Colonic mucosa (tissue), 4 donors: Measurements from ENCODE around the gene GSG1L. TPM values are rescaled to one million over a fixed set of nuclear protein-coding genes. Genes with fewer than 3 reads are reported as not detected.

ENCODE experiments used
- DNase-seq: peaks from one replicate; pipeline ENCODE4 v3.0.0-alpha.2; 2020
- H3K27ac ChIP-seq: fragments of 200-600 bp; one replicate; pipeline ENCODE4 v1.8.0; 2021
- H3K27me3 ChIP-seq: fragments of 200-600 bp; one replicate; pipeline ENCODE4 v1.8.0; 2021
- H3K36me3 ChIP-seq: fragments of 200-600 bp; one replicate; pipeline ENCODE4 v1.8.0; 2021
- H3K4me1 ChIP-seq: fragments of 200-600 bp; one replicate; pipeline ENCODE4 v1.8.0; 2021; ENCODE audit warnings: mild to moderate bottlenecking
- H3K4me3 ChIP-seq: fragments of 200-600 bp; one replicate; pipeline ENCODE4 v1.8.0; 2021
- H3K9ac ChIP-seq, 2 donors: one replicate each; pipeline ENCODE4 v1.7.0; 2013; ENCODE audit warnings: control low read depth in 2 of 2, low read depth in 2 of 2, low read length in 2 of 2
- H3K9me3 ChIP-seq: fragments of 200-600 bp; one replicate; pipeline ENCODE4 v1.8.0; 2021
- intact Hi-C: fragments of 100-400 bp; cut with DNase I; formaldehyde crosslinking; loops from one replicate; pipeline ENCODE4 v1.14.1; 2022
- total RNA-seq, 2 donors: library from RNA; stranded (reverse); fragmentation: NEBNext Ultra II Directional in 1 of 2; extraction: Animal tissue kit (Norgen Biotek cat#: 25700) in 1 of 2; gene quantifications; one replicate each; pipeline ENCODE4 v1.2.1, GENCODE V29; 2021
- TF ChIP-seq, protein P1 (sequence below): fragments of 200-600 bp; IDR thresholded peaks from one replicate; pipeline ENCODE4 v1.8.0; 2022; ENCODE audit warnings: antibody characterized with exemption, mild to moderate bottlenecking
- donor health status: healthy.
- donor health status: DM: no; HTN: no; CAD: no.
- donor health status: DM: no; HTN: no; CAD: no.

GSG1L gene
- total RNA-seq, 2 donors from 2014 or later: 0.13 to 0.15 TPM

DNA sequence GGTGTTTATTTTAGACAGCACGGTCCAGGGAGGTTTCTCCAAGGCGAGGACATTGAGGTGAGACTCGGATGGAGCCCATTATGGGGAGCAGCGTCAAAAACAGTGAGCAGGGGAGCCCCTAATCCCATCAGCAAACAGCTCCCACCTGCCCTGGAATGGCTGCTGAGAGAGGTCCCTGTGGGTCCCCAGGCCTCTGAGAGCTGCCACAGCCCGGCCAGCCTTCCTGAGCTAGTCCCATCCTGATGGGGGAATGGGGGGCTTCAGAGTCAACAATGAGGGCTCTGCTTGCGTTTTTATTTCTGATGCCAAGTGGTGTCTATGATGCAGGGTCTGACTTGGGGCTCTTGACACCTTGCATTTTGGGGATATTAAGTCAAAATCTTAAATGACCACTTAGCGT lies 128.4 kb downstream of the GSG1L start:
- Histone ChIP-seq H3K4me3 (no peak overlapping the region), H3K9ac (no peak overlapping the region), H3K27ac (no peak overlapping the region), H3K4me1 (no peaks in the 10 kb centered on the region), H3K36me3 (no peaks in the 10 kb centered on the region), H3K27me3 (no peaks in the 10 kb centered on the region), H3K9me3 (no peaks in the 10 kb centered on the region)
- no peak for DNase-seq
- intact Hi-C loops: no loop called here
- TF ChIP-seq, protein P1, sequence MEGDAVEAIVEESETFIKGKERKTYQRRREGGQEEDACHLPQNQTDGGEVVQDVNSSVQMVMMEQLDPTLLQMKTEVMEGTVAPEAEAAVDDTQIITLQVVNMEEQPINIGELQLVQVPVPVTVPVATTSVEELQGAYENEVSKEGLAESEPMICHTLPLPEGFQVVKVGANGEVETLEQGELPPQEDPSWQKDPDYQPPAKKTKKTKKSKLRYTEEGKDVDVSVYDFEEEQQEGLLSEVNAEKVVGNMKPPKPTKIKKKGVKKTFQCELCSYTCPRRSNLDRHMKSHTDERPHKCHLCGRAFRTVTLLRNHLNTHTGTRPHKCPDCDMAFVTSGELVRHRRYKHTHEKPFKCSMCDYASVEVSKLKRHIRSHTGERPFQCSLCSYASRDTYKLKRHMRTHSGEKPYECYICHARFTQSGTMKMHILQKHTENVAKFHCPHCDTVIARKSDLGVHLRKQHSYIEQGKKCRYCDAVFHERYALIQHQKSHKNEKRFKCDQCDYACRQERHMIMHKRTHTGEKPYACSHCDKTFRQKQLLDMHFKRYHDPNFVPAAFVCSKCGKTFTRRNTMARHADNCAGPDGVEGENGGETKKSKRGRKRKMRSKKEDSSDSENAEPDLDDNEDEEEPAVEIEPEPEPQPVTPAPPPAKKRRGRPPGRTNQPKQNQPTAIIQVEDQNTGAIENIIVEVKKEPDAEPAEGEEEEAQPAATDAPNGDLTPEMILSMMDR: no peak

DNA sequence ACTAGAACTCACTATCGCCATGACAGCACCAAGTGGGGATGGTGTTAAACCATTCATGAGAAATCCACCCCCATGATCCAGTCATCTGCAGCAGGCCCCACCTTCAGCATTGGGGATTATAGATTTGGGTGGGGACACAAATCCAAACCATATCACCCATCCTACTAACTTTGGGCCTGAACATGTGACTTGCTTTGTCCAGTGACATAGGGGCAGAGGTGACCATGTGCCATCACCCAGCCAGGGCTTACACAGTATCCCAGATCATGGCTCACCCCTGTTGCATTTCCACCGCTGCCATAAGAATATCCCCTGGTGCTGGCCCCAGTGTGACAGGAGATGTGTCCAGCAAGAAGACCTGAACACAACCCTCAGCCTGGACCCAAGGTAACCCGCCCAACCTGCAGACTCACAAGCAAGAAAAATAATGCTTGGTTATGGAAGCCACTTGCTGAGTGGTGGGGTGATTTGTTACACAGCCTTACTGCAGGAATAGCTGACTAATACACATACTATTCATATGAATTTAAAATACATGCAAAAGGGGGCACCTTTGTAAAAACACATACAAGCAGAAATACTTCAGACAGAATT lies 130.9 kb downstream of the GSG1L start:
- H3K9me3 ChIP-seq: no peaks in the 10 kb centered on the region
- H3K27ac ChIP-seq: no peak overlapping the region
- no peaks in the 10 kb centered on the region for H3K36me3 ChIP-seq
- no peak for DNase-seq
- no peak overlapping the region for H3K9ac ChIP-seq
- TF ChIP-seq, protein P1: no peak
- no peaks in the 10 kb centered on the region for H3K27me3 ChIP-seq
- no peak overlapping the region for H3K4me3 ChIP-seq
- intact Hi-C loops: no loop called here
- no peaks in the 10 kb centered on the region for H3K4me1 ChIP-seq

DNA sequence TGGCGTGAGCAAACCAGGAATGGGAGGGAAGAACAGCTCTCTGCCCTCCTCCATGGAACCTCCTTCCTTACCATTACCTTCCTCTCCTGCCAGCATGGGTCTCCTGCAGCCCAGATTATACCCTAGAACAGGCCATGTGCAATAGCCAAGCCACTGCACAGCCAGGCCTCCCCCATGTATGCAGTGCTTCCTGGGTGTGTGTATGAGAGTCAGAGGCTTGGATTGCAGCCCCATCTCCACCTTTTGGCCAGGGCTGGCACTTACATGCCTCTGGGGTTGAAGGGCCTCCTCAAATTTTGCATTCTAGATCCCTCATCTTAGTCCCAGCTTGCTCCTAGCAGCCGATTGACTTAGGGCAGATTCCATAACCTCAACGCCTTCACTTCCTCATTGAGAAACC lies 133.7 kb downstream of the GSG1L start:
- no peak for DNase-seq
- Histone ChIP-seq H3K9ac (no peak overlapping the region), H3K9me3 (no peaks in the 10 kb centered on the region), H3K4me1 (no peaks in the 10 kb centered on the region), H3K27me3 (no peaks in the 10 kb centered on the region), H3K36me3 (no peaks in the 10 kb centered on the region), H3K4me3 (no peak overlapping the region), H3K27ac (no peak overlapping the region)
- intact Hi-C loops: no loop called here
- TF ChIP-seq, protein P1: no peak

DNA sequence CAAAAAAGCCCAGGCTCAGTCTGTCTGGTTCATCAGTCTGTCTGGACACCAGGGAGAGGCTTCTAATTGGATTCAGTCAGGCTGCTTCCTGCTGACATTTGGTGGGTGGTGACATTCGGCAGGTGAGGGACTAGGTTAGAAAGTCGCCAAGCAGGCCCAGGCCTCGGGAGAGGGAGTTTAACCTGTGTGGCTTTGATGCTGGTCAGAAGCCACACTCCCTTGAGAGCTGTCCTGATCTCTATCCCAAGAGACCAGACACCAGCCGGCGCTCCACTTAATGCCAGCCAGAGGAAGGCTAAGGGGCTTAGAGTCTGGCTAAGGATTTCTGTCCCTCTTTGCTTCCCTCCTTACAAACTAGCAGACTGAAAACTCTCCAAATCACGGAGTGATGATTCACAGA lies 135.0 kb downstream of the GSG1L start:
- no peaks in the 10 kb centered on the region for H3K27me3 ChIP-seq
- no peak for DNase-seq

DNA sequence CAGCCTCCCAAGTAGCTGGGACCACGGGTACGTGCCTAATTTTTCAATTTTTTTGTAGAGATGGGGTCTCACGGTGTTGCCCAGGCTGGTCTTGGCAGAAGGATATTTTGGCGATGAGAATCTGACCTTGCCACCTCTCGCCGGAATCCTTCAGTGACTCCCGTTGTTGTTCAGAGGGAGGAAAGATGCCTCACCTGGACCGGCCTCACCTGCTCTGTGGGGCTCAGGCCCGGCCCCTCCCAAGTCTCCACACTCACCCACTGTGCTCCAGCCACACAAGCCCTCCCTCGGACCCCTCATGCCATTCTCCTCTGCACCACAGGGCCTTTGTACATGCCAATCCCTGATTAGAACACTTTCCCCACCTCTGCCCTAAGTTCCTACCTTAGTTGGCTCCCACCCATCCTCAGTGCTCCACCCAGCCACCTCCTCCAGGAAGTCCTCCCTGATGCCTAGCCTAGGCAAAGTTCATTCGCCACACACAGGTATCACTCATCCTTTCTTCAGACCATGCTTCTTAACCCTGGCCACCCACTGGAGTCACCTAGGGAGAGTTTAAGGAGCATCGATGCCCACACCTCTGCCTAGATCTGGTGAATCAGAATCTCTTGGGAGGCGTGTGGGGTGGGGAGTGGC lies 136.1 kb downstream of the GSG1L start:
- Histone ChIP-seq H3K9me3 (no peaks in the 10 kb centered on the region), H3K27ac (no peak overlapping the region), H3K4me1 (no peaks in the 10 kb centered on the region), H3K27me3 (no peaks in the 10 kb centered on the region), H3K36me3 (no peaks in the 10 kb centered on the region), H3K4me3 (no peak overlapping the region), H3K9ac (no peak overlapping the region)
- intact Hi-C loops: no loop called here
- DNase-seq: no peak
- TF ChIP-seq, protein P1: no peak

More for the DNA sequence above, 135.0 kb downstream of the GSG1L start:
- intact Hi-C loops: no loop called here
- TF ChIP-seq, protein P1: no peak
- no peaks in the 10 kb centered on the region for H3K36me3 ChIP-seq
- no peaks in the 10 kb centered on the region for H3K9me3 ChIP-seq
- H3K27ac ChIP-seq: no peak overlapping the region
- no peaks in the 10 kb centered on the region for H3K4me1 ChIP-seq
- H3K9ac ChIP-seq: no peak overlapping the region
- H3K4me3 ChIP-seq: no peak overlapping the region
